Trophoblast cell (in vitro differentiated cells and primary cell): ENCODE measurements around the gene WDTC1.

ENCODE experiments used
- DNase-seq, 2 donors: peaks; one replicate each; pipeline ENCODE4 v3.0.0-alpha.2; 2016
- H2AFZ ChIP-seq: 2 replicates; pipeline ENCODE4 v1.6.1; 2013; ENCODE audit warnings: low read length, moderate library complexity, mild to moderate bottlenecking; ENCODE audit not compliant: insufficient read depth, poor library complexity
- H2AK5ac ChIP-seq: 2 replicates; pipeline ENCODE4 v1.6.1; 2013; ENCODE audit warnings: mild to moderate bottlenecking, low read length
- H2BK120ac ChIP-seq: 2 replicates; pipeline ENCODE4 v1.6.1; 2013; ENCODE audit warnings: low read length, mild to moderate bottlenecking, moderate library complexity; ENCODE audit not compliant: insufficient read depth, poor library complexity
- H2BK12ac ChIP-seq: 2 replicates; pipeline ENCODE4 v1.6.1; 2013; ENCODE audit warnings: mild to moderate bottlenecking, low read length, moderate library complexity
- H2BK5ac ChIP-seq: 2 replicates; pipeline ENCODE4 v1.6.1; 2013; ENCODE audit warnings: low read length, low read depth, moderate library complexity, mild to moderate bottlenecking; ENCODE audit not compliant: poor library complexity
- H3K14ac ChIP-seq: 2 replicates; pipeline ENCODE4 v1.6.1; 2013; ENCODE audit warnings: mild to moderate bottlenecking, low read length
- H3K18ac ChIP-seq: 2 replicates; pipeline ENCODE4 v1.6.1; 2013; ENCODE audit warnings: mild to moderate bottlenecking, low read length
- H3K23ac ChIP-seq: 2 replicates; pipeline ENCODE4 v1.6.1; 2013; ENCODE audit warnings: low read length
- H3K27ac ChIP-seq: 2 replicates; pipeline ENCODE4 v1.5.1; 2013; ENCODE audit warnings: low read depth, mild to moderate bottlenecking, inconsistent platforms, low read length, moderate library complexity
- H3K27me3 ChIP-seq: 2 replicates; pipeline ENCODE4 v1.6.1; 2013; ENCODE audit warnings: inconsistent platforms, mild to moderate bottlenecking, low read length, moderate library complexity; ENCODE audit not compliant: insufficient read depth
- H3K36me3 ChIP-seq, 2 experiments: 1 replicate in 1 of 2; 2 replicates in 1 of 2; pipeline ENCODE4 v1.6.1; 2013; ENCODE audit warnings: low read length in 2 of 2, mild to moderate bottlenecking in 2 of 2, moderate library complexity in 1 of 2; ENCODE audit not compliant: insufficient read depth in 2 of 2, control insufficient read depth in 1 of 2
- H3K4ac ChIP-seq: 2 replicates; pipeline ENCODE4 v1.6.1; 2013; ENCODE audit warnings: low read depth, mild to moderate bottlenecking, low read length, moderate library complexity
- H3K4me1 ChIP-seq, 2 experiments: 1 replicate in 1 of 2; 2 replicates in 1 of 2; pipeline ENCODE4 v1.6.1; 2013; ENCODE audit warnings: low read length in 2 of 2, mild to moderate bottlenecking in 2 of 2, moderate library complexity in 1 of 2; ENCODE audit not compliant: insufficient read depth in 2 of 2, control insufficient read depth in 1 of 2
- H3K4me2 ChIP-seq: 2 replicates; pipeline ENCODE4 v1.6.1; 2013; ENCODE audit warnings: inconsistent platforms, mild to moderate bottlenecking, low read length, moderate library complexity
- H3K4me3 ChIP-seq: 2 replicates; pipeline ENCODE4 v1.5.1; 2013; ENCODE audit warnings: mild to moderate bottlenecking, low read depth, low read length, inconsistent platforms
- H3K79me1 ChIP-seq: one replicate; pipeline ENCODE4 v1.6.1; 2013; ENCODE audit warnings: low read length
- H3K79me2 ChIP-seq: 2 replicates; pipeline ENCODE4 v1.6.1; 2013; ENCODE audit warnings: low read length, mild to moderate bottlenecking; ENCODE audit not compliant: control insufficient read depth, insufficient read depth, poor library complexity
- H3K9ac ChIP-seq: 2 replicates; pipeline ENCODE4 v1.6.1; 2013; ENCODE audit warnings: mild to moderate bottlenecking, low read length
- H3K9me3 ChIP-seq: 2 replicates; pipeline ENCODE4 v1.6.1; 2013; ENCODE audit warnings: low read depth, mild to moderate bottlenecking, control low read depth, inconsistent platforms, low read length; ENCODE audit not compliant: insufficient read depth
- H4K12ac ChIP-seq: 2 replicates; pipeline ENCODE4 v1.6.1; 2013; ENCODE audit warnings: low read depth, mild to moderate bottlenecking, low read length, moderate library complexity
- H4K8ac ChIP-seq: 2 replicates; pipeline ENCODE4 v1.6.1; 2013; ENCODE audit warnings: low read depth, mild to moderate bottlenecking, low read length, moderate library complexity
- H4K91ac ChIP-seq: one replicate; pipeline ENCODE4 v1.6.1; 2013; ENCODE audit warnings: low read depth, mild to moderate bottlenecking, low read length, moderate library complexity
- WGBS: extraction: QIAGEN DNeasy Blood & Tissue Kit; methylation state at CpG from one replicate; pipeline ENCODE4 v1.1.7; 2013; ENCODE audit warnings: missing lambda C conversion rate; ENCODE audit not compliant: insufficient read length, insufficient coverage; ENCODE audit errors: extremely low coverage; 5-methylcytosine and 5-hydroxymethylcytosine counted together

WDTC1 gene

DNA sequence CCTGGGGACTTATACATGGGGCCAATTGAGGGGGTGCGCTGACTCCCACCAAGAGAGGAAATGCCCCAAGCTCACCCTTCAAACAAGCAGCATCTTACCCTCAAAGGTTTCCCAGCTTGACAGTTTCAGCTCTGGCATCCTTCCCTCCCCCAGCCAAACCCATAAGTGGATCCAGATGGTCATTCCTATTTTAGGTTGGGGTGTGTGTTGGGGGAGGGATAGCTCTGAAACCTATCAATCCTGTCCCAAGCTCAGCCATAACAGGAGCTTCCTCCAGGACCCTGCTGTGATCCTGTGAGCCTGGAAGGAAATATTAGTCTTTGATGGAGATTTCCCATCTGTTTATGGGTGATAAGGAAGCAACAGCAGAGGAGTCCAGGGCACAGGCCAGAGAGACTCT, 84.2 kb downstream of the WDTC1 start:
- WGBS = no CpG with 5 or more reads among the region's 1 CpG
- no peak overlapping the region for H3K4me2 ChIP-seq

GRCh38 chr1:27321813-27322568, 87.6 kb downstream of the WDTC1 start, which contains the start of gene TMEM222:
Gene TMEM222, plus strand, starts transcription at chr1:27322163. Its CDS starts 35 bp downstream, at chr1:27322198.
- peak within 1 kb of the TSS; percentile 92 for H2AK5ac ChIP-seq
- peak within 1 kb of the TSS; percentile 87 for H3K27ac ChIP-seq
- peak within 1 kb of the TSS; percentile 76 for H2AFZ ChIP-seq
- no peaks in the 10 kb centered on the region for H3K27me3 ChIP-seq
- DNase-seq = peak; percentile 98
- H3K9ac ChIP-seq = peak within 1 kb of the TSS; percentile 89
- peaks cover 4% of the 10 kb centered on the region for H3K79me1 ChIP-seq
- no peaks in the 10 kb centered on the region for H3K9me3 ChIP-seq
- peaks cover 10 to 11% of the 10 kb centered on the region in 2 experiments for H3K4me1 ChIP-seq
- H3K14ac ChIP-seq = peak within 1 kb of the TSS; percentile 97
- peak within 1 kb of the TSS; percentile 92 for H3K4me3 ChIP-seq
- peaks cover 11% of the 10 kb centered on the region for H3K79me2 ChIP-seq
- H2BK5ac ChIP-seq = peak within 1 kb of the TSS; percentile 66
- peak within 1 kb of the TSS; percentile 96 for H4K8ac ChIP-seq
- H3K4ac ChIP-seq = peak within 1 kb of the TSS; percentile 97
- no peak within 1 kb of the TSS for H3K23ac ChIP-seq
- H2BK12ac ChIP-seq = peak within 1 kb of the TSS; percentile 16
- peaks cover 6 to 13% of the 10 kb centered on the region in 2 experiments for H3K36me3 ChIP-seq
- peak within 1 kb of the TSS; percentile 87 for H3K18ac ChIP-seq
- peak within 1 kb of the TSS; percentile 83 for H3K4me2 ChIP-seq
- WGBS = no CpG with 5 or more reads among the region's 67 CpGs
- H4K12ac ChIP-seq = peak within 1 kb of the TSS; percentile 89
- peak within 1 kb of the TSS; percentile 56 for H2BK120ac ChIP-seq
- H4K91ac ChIP-seq = peak within 1 kb of the TSS; percentile 93

More for the DNA sequence above, 84.2 kb downstream of the WDTC1 start:
- no peak for DNase-seq
- H3K9me3 ChIP-seq = no peaks in the 10 kb centered on the region
- no peak overlapping the region for H3K14ac ChIP-seq
- H2AFZ ChIP-seq = no peak overlapping the region
- H3K18ac ChIP-seq = no peak overlapping the region
- H4K91ac ChIP-seq = no peak overlapping the region
- H3K27ac ChIP-seq = no peak overlapping the region
- H3K79me2 ChIP-seq = peaks cover 11% of the 10 kb centered on the region
- no peak overlapping the region for H4K12ac ChIP-seq
- no peak overlapping the region for H2BK120ac ChIP-seq
- peaks cover 5% of the 10 kb centered on the region in 2 experiments for H3K4me1 ChIP-seq
- no peak overlapping the region for H2BK5ac ChIP-seq
- H3K4ac ChIP-seq = no peak overlapping the region
- H3K4me3 ChIP-seq = no peak overlapping the region
- no peaks in the 10 kb centered on the region for H3K27me3 ChIP-seq
- H2BK12ac ChIP-seq = no peak overlapping the region
- H3K36me3 ChIP-seq = no peaks in the 10 kb centered on the region
- no peak overlapping the region for H3K9ac ChIP-seq
- H3K23ac ChIP-seq = no peak overlapping the region
- H2AK5ac ChIP-seq = no peak overlapping the region
- H3K79me1 ChIP-seq = peaks cover 4% of the 10 kb centered on the region
- no peak overlapping the region for H4K8ac ChIP-seq

- Histone ChIP-seq H3K79me1 (peaks cover 4% of the 10 kb centered on the region), H2AFZ (peak overlapping the region; percentile 76), H4K8ac (peak overlapping the region; percentile 96), H3K36me3 (peaks cover 9 to 14% of the 10 kb centered on the region in 2 experiments), H3K4me3 (peak overlapping the region; percentile 92), H3K23ac (no peak overlapping the region), H3K27me3 (no peaks in the 10 kb centered on the region), H3K18ac (peak overlapping the region; percentile 87), H4K12ac (peak overlapping the region; percentile 89), H2BK12ac (no peak overlapping the region), H3K9me3 (no peaks in the 10 kb centered on the region), H3K9ac (peak overlapping the region; percentile 89), H3K4ac (peak overlapping the region; percentile 97), H2BK5ac (peak overlapping the region; percentile 66), H3K4me1 (peaks cover 10 to 11% of the 10 kb centered on the region in 2 experiments), H2BK120ac (peak overlapping the region; percentile 56), H3K14ac (peak overlapping the region; percentile 97), H3K79me2 (peaks cover 11% of the 10 kb centered on the region), H4K91ac (peak overlapping the region; percentile 93), H3K4me2 (peak overlapping the region; percentile 83), H3K27ac (peak overlapping the region; percentile 87), H2AK5ac (peak overlapping the region; percentile 92)
- no CpG with 5 or more reads among the region's 10 CpGs for WGBS
- DNase-seq = no peak
Measured at GRCh38 chr1:27322569-27323240, 88.3 kb downstream of the WDTC1 start.

DNA sequence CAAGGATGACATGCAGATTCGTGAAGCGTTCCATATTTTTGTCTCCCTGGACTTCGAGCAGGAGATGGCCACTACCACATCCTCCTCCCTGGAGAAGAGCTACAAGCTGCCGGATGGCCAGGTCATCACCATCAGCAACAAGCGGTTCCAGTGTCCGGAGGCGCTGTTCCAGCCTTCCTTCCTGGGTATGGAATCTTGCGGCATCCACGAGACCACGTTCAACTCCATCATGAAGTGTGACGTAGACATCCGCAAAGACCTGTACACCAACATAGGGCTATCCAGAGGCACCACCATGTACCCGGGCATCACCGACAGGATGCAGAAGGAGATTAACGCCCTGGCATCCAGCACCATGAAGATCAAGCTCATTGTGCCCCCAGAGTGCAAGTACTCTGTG, 90.9 kb downstream of the WDTC1 start:
- Histone ChIP-seq H3K4me2 (no peak overlapping the region), H2BK12ac (no peak overlapping the region), H2AFZ (no peak overlapping the region)

More for the DNA sequence above, 90.9 kb downstream of the WDTC1 start:
- no peak overlapping the region for H2AK5ac ChIP-seq
- H3K9me3 ChIP-seq = no peaks in the 10 kb centered on the region
- H3K4me3 ChIP-seq = no peak overlapping the region
- peak overlapping the region; percentile 7 for H3K9ac ChIP-seq
- WGBS = no CpG with 5 or more reads among the region's 15 CpGs
- peaks cover 11% of the 10 kb centered on the region for H3K79me2 ChIP-seq
- no peak overlapping the region for H4K8ac ChIP-seq
- no peak overlapping the region for H3K18ac ChIP-seq
- H2BK120ac ChIP-seq = no peak overlapping the region
- no peak for DNase-seq
- no peak overlapping the region for H3K14ac ChIP-seq
- H3K4ac ChIP-seq = no peak overlapping the region
- peaks cover 10 to 11% of the 10 kb centered on the region in 2 experiments for H3K4me1 ChIP-seq
- no peak overlapping the region for H4K91ac ChIP-seq
- H3K27ac ChIP-seq = no peak overlapping the region
- peaks cover 15 to 16% of the 10 kb centered on the region in 2 experiments for H3K36me3 ChIP-seq
- H3K79me1 ChIP-seq = peaks cover 4% of the 10 kb centered on the region
- H3K23ac ChIP-seq = no peak overlapping the region
- H4K12ac ChIP-seq = no peak overlapping the region
- H3K27me3 ChIP-seq = no peaks in the 10 kb centered on the region
- no peak overlapping the region for H2BK5ac ChIP-seq
